AG08396 (cell line): ENCODE data around the gene CACNA1A.
"Not testable (repeated sequence)": the region's sequence is repeated elsewhere in the genome, so short reads cannot be mapped to it uniquely, and the experiment has no call there.

Source experiments
- DNase-seq: peaks from one replicate; pipeline ENCODE4 v3.0.0; 2012; ENCODE audit warnings: low spot score, mixed read lengths

Gene CACNA1A

DNA sequence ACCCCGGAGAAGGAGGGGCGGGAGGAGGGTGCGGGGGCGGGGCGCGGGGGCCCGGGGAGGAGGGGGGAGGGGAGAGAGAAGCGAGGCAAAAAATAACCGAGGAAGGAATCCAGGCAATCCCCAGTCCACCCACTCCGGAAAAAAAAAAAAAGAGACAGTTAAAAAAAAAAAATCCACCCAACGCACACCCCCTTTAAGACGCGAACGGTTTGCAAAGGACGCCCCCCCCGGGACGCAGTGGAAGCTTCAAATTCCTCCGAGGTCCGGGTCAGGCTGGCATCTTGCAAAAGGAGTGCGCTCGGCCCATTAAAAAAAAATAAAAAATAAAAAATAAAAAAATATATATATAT lies at the start of gene CACNA1A:
Gene CACNA1A, minus strand, starts transcription at position 9 of the 350 bp plus-strand sequence. CDS start 255 bp downstream, outside the sequence.
- peak; percentile 28 for DNase-seq

DNA sequence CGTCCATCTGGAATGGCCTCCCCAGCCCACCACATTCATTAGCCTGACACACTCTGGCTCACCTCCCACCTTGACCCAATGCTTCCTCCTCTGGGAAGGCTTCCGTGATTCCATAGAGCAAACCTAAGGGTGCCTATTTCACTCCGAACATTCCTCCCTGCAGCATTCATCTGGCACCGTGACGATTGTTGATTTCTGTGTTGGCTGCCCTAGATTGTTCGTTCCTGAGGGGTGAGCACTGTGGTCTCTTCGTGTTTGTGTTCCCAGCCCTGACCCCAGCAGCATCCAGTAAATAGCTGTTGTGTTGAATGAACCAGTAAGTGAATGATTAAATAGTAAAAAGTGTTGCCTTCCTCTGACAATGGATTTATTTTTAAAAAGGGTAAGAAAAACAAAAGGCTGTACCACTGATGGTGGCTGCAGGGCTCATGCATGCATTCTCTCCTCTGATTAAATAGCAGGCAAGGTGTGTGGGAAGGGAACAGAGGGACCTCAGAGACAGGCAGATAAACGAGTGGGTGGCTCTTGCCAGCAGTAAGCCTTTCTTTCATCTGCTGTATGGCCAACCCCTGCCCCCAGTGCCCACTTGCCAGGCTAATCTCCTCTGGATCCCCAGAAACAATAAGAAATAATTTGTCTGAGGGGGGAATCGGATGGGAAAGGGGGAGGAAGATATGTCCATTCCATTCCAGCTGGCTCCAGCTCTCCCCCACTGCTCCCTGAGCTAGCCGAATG lies 48.4 kb upstream of the CACNA1A start:
- no peak for DNase-seq

DNA sequence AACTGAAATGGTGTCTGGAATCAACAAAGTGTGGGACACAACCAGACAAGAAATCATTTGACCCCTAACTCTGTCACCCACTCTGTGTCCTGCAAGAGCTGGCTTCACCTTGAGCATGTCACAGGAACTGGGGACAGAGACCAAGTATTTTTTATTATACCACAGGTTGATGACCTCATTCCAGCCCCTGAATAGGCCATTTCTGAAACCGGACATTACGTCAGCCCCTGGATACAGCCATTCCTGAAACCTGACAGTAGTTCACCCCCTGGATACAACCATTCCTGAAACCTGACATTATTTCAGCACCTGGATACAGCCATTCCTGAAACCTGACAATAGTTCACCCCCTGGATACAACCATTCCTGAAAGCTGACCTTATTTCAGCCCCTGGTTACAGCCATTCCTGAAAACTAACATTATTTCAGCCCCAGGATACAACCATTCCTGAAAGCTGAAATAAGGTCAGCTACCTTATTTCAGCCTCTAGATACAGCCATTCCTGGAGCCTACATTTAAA lies 47.7 kb upstream of the CACNA1A start:
- DNase-seq, result no peak

DNA sequence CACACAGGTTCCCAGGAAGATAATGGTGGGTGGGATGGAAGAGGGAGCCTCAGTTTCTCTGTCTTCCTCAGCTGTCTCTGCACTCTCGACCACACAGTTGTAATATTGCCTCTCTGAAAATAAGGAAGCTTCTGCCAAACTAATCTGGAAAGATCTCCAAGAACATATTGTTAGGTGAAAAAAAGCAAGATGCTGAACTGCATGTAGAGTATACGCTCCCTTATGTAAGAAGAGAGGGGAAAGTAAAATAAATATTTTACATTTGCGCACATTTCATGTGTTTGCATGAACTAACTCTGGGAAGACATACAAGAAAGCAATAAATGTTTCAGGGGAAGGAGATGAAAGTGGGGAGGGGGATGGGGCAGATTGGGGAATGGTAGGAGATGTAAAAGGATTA lies 41.9 kb upstream of the CACNA1A start:
- DNase-seq, result no peak

DNA sequence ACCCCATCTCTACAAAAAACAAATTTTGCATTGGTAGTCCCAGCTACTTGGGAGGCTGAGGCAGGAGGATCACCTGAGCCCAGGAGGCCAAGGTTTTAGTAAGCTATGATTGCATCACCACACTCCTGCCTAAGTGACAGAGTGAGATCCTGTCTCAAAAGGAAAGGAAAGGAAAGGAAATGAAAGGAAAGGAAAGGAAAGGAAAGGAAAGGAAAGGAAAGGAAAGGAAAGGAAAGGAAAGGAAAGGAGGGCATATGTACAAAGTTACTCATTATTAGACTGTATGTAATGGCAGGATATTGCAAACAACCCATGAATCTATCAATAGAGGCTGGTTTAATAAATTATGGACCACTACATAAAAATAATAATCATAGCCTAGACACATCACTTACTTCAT lies 40.8 kb upstream of the CACNA1A start:
- no peak for DNase-seq

DNA sequence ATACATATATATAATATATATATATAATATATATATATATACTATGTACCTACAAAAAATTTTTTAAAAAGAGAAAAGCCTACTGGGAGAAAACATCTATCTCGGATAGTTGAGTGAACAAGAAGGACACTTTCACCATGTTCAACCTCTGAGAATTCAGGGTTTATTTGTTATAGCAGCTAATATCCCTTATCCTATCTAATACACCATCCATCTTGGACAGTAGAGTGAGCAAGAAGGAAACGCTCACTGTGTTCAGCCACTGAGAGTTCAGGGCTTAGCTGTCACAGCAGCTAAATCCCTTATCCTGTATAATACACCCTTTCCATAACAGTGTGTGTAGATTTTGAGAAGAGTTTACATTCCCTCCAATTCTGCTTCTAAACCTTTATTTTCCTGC lies 38.1 kb upstream of the CACNA1A start:
- DNase-seq, result no peak

DNA sequence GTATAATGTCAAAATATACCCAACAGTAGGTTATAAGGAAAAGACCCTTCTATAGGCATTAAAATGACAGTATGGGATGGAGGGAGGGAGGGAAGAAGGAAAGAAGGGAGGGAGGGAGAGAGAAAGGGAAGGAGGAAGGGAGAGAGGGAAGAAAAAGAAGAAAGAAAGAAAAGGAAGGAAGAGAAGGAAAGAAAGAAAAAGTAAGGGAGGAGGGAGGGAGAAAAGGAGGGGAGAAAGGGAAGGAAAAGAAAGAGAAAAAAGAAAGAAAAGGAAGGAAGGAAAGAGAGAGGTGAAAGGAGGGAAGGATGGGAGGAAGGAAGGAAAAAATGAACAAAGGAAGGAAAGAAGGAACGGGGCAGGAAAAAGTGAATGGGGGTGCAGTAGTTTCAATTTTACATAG lies 35.3 kb upstream of the CACNA1A start:
- DNase-seq, result no peak

DNA sequence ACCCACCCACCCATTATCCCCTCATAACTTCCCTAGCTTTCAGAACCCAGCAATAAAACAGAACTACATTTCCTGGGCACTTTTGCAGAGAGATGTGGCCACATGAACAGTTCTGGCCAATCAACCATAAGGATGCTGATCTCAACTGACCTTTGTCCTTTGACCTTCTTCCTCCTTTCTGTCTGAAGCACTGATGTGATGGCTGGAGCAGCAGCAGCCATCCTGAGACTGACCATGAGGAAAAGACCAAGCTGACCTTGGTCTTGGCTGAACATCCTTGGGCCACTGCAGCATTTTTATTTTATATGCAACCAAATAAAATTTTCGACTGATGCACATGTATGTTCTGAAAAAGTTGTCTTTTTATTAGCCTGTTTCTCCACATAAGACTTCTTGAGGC lies 33.1 kb upstream of the CACNA1A start:
- DNase-seq, result no peak

DNA sequence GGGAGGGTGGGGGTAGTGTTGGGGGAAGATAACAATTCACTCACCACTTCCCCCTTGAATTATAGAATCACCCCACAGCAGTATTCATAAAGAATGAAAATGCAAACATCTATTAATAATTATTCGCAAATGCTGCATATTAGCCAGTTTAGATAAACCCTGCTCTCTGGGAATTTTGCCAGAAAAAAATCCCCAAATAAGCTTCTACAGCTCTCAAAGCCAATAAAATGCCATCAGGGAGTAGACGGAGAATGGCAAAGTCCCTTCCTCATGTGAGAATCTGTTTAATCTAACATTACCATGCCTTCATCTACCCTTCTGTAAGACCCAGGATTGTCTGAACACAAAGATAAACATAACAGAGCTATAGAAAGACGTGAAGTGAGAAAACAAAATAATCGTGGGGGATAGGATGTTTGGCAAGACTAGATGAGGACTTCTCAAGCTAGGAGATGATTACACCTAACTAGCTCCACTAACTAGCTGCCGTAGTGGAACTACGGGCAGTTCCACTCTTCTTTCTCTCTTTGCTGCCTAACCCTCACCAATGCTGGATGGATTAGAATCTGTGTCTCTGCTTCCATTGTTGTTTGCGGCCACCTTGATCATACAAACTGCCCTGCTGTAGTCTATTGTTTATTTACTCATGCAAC lies 32.4 kb upstream of the CACNA1A start:
- DNase-seq, result no peak

DNA sequence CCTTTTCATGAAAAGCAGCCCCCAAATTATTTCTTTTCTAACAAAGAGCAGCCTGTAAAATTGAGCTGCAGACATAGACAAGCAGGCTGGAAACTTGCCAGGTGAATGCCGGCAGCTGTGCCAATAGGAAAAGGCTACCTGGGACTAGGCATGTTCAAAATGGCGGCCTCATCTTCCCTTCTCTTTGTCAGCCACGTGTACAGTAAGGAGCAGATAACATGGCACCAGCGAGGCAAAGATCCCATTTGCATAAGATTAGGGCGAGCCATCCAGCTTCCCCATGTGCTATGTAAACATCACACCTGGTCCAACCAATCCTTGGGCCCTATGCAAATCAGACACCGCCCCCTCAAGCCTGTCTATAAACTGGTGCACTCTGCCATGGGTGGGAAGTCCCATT lies 31.2 kb upstream of the CACNA1A start:
- no peak for DNase-seq

DNA sequence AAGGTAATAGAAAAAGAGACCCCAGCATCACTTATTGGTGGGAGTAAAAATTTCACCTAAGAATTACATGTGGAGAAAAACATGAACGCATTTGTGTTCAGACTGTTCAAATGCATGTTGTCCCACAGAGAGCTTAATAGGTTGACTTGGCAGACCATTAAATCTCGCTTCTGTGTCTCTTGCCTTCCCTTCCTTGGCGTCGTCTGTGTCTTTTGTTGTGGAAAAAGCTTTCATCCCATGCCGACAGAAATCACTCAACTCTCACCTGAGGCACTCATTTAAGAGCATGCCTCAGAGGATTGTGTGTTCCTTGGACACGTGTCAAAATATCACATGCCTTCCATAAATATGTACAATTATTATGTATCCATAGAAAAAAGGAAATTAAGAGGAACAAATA lies 24.4 kb upstream of the CACNA1A start:
- no peak for DNase-seq

DNA sequence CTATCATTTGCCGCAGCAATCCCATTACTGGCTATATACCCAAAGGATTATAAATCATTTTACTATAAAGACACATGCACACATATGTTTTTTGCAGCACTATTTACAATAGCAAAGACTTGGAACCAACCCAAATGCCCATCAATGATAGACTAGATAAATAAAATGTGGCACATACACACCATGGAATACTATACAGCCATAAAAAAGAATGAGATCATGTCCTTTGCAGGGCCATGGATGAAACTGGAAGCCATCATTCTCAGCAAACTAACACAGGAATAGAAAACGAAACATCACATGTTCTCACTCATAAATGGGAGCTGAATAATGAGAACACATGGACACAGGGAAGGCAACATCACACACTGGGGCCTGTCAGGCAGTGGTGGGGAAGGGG lies 23.4 kb upstream of the CACNA1A start:
- DNase-seq, result not testable (repeated sequence)

DNA sequence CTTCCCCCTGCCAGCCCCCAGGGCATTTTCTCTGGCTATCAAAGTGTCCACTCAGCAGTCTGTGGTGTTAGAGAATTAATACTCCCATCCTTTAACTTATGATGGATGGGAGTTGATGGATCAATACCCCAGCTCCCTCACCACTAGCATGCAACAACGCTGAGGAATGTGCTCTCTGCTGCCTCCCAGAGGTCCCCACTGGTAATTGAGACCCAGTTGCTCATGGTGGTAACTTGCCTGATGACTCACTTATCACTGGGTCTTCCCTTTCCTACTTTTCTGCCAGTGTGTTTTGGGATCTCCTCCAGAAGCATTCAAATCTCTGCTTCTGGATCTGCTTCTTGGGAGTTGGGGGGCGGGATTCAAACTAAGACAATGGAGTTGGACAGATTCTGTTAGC lies 20.3 kb upstream of the CACNA1A start:
- no peak for DNase-seq

DNA sequence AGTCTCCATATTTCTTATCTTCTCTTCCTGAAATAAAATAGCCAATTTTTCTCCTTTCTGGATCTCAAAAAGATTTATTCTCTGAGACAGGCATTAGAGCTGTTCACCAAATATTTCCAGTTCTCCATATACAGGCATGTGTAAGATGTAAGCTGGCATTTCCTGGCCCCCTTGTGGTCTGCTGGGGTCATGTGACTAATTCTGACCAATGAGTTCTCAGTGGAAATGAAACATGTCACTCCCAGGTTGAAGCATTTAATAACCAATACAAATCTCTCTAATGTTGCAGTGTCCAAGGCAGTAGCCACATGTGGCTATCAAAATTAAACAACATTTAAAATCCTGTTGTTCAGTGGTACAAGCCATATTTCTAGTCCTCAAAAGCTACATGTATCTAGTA lies 14.8 kb upstream of the CACNA1A start:
- DNase-seq, result no peak

DNA sequence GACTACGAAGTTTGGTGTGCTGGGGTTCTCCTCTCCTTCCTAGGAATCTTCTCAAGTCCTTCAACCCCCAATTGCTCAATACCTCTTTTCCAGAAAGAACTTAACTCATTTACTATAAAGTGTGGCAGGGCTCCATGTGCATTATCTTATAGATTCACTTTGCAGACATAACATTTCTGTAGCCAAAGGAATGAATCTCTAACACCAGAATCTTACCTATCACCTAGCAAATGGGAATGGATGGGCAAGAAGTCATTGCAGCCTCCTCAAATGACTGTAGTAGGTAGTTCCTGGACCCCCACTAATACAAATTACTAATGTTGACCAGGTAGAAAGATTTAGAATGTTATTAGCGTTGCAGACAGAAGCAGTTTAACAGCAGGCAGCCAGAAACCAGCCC lies 5.7 kb upstream of the CACNA1A start:
- no peak for DNase-seq

DNA sequence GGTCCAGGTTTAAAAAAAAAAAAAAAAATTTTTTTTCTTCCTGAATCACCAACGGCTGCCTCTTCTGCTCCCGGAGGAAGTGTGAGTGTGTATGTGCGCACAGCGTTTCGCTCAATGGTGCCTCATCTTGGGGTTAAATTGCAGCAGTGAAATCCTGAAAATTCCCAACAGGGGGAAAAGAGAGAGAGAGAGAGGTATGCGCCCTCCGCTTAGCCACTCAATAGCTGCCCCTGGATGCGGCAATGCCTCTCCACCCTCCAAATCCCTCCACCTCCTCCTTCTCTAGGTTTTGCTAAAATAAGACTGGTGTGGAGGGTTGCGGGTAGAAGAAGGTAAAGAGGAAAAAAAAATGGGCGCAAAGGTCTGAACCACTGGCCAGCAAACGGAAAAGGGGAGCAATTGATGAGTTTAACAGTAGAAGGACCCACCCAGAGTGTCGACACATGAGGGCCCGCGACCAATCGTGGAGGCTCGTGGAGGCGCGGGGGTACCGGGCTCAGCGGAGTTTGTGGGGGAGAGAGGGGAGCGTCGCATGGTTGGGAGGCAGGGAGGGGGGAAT lies 853 bp upstream of the CACNA1A start:
- no peak for DNase-seq

DNA sequence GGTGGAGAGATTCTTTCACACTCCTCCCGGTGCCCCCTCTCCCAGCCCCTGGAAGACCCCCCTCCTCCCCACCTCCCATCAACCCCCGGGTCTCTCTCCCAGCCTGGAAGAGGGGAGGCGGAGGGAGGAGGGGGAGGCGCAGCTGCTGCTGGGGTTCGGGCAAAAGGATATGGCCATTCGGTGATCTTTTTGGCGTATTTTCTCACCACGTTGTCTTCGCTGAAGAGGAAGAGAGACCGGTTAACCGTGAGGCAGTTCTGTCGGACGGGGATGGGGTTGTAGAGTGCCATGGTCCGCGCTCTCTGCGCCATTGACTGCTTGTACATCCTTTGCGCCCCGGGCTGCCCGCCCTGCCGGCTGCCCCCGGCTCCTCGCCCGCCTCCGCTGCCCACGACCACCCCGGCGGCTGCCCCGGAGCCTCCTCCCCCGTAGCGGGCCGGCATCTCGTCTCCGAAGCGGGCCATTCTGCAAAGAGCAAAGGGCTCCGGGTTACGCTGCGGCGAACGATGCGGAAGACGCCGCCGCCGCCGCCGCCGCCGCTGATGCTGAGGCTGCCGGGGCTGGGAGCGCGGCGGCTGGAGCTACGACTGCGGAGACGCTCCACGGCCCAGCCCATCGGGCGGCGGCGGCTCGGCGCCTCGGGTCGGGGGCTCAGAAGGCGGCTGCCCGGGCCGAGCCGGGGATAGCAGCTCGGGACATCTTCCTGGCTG lies 363 bp downstream of the CACNA1A start:
- DNase-seq, result peak; percentile 54

DNA sequence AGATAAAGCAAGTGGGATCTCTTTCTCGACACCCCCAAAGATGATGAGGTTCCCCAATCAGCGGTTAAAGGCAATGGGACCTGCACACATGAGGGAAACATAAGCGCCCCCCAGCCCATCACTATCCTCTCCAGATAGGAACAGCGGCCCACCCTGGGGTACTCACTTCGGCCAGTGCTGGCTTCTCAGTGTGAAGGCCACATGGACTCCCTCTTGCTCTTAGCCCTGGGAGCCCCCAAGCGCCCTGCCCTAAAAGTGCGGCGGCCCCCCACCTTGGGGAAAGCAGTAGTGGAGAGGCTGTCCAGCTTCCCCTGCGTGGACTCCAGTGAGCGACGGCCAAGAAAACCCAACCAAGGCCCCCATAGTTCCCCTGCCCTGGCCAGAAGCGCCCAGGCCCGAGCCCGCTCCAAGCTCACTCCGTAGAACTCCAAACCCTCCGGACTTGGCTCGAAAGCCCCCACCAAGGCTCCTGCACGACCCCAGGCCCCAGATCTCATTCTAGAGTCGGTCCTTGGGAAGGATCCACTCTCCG lies 1.0 kb downstream of the CACNA1A start:
- DNase-seq, result no peak

DNA sequence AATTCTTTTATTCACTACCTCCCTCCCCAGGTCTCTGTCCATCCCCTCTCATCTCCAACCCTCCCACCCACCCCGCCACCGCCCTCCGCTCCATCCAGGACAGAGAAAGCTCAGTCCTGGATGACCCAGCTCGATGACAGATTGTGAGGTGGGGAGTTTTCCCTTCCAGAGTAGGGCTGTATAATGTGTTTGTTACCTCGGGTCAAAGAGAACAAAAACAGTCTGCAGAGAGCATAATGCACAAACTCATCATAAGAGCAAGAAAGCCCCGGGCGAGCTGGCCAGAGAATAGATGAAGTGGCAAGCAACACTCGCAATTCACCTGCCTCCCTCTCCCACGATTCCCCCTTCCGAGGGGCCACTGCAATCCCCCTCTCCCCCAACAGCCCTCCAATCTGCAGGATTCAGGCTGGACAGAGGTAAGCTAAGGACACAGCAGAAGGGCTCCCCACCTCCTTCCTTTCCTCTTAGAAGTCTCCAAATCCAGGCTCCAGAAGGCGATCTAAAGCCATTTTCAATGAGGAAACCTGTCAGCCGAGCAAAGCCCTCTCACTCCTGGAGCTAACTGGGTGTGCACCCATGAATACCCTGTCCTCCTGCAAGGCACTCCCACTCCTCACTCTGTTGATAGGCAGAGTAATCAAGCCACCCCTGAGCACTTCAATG lies 2.6 kb downstream of the CACNA1A start:
- no peak for DNase-seq

DNA sequence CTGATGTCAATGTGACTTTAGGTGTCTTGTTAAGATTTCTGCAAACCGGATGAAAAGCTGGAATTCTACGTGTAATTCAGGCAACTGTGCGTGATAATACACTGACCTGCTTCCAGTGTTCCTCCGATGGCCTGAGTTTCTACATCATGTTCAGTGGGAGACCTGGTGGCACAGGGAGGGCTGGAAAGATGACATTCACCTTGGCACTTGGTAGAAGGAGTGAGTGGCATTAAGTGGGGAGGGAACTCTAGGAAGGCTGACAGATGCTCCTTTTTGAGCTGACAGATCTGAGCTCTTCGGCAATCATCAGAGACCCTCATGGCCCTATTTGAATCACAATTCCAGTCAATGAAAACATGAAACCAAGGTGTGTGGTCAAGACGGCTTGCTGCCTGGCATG lies 4.0 kb downstream of the CACNA1A start:
- DNase-seq, result no peak

DNA sequence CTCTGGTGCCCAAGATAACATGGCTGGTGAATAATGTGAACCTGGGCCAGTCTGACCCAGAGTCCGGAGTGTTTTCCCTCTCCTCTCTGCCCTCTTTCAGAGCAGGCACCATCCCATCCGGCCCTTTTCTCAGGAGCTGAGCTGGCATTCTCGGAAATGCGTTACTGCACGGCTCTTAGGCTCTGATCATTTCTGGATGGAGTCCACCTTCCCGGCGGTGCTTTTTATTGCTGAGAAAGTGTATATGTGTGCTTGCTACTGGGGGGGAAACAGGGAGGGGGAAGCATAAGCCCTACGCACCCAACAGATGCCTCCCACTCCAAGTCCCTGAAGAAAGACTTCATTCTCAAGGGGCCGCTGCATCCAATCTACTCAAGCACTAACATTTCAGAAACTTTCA lies 6.6 kb downstream of the CACNA1A start:
- no peak for DNase-seq
